ENCODE results near the gene SOCS3.

Gene SOCS3

GRCh38 chr17:78368348-78368747 lies 8.5 kb upstream of the SOCS3 start:
- no peak for TF ChIP-seq GATA3 (IDR thresholded peaks at IDR 0.05; ENCODE audit: low read depth, low read length)
- TF ChIP-seq GATA2 (IDR thresholded peaks at IDR 0.05; ENCODE audit: low read depth, low read length), result no peak

GRCh38 chr17:78367193-78367592 lies 7.3 kb upstream of the SOCS3 start:
- TF ChIP-seq GATA3 (IDR thresholded peaks at IDR 0.05; ENCODE audit: low read depth, low read length) (no peak), GATA2 (IDR thresholded peaks at IDR 0.05; ENCODE audit: low read depth, low read length) (no peak)

- no peak for TF ChIP-seq GATA2 (IDR thresholded peaks at IDR 0.05; ENCODE audit: low read depth, low read length)
- TF ChIP-seq GATA3 (IDR thresholded peaks at IDR 0.05; ENCODE audit: low read depth, low read length), result no peak
Measured at GRCh38 chr17:78366109-78366848, 6.4 kb upstream of the SOCS3 start.

GRCh38 chr17:78365561-78366108 lies 5.8 kb upstream of the SOCS3 start:
- TF ChIP-seq GATA3 (IDR thresholded peaks at IDR 0.05; ENCODE audit: low read depth, low read length) (no peak), GATA2 (IDR thresholded peaks at IDR 0.05; ENCODE audit: low read depth, low read length) (no peak)

- TF ChIP-seq GATA3 (IDR thresholded peaks at IDR 0.05; ENCODE audit: low read depth, low read length) (no peak), GATA2 (IDR thresholded peaks at IDR 0.05; ENCODE audit: low read depth, low read length) (no peak)
Measured at GRCh38 chr17:78364436-78365281, 4.8 kb upstream of the SOCS3 start.

- TF ChIP-seq GATA3 (IDR thresholded peaks at IDR 0.05; ENCODE audit: low read depth, low read length) (no peak), GATA2 (IDR thresholded peaks at IDR 0.05; ENCODE audit: low read depth, low read length) (no peak)
Measured at GRCh38 chr17:78362671-78363070, 2.8 kb upstream of the SOCS3 start.

GRCh38 chr17:78362232-78362631 lies 2.4 kb upstream of the SOCS3 start:
- no peak for TF ChIP-seq GATA2 (IDR thresholded peaks at IDR 0.05; ENCODE audit: low read depth, low read length)
- TF ChIP-seq GATA3 (IDR thresholded peaks at IDR 0.05; ENCODE audit: low read depth, low read length), result no peak

GRCh38 chr17:78361225-78361701 lies 1.4 kb upstream of the SOCS3 start:
- TF ChIP-seq GATA3 (IDR thresholded peaks at IDR 0.05; ENCODE audit: low read depth, low read length), result no peak
- TF ChIP-seq GATA2 (IDR thresholded peaks at IDR 0.05; ENCODE audit: low read depth, low read length), result no peak

- TF ChIP-seq GATA2 (IDR thresholded peaks at IDR 0.05; ENCODE audit: low read depth, low read length) (no peak), GATA3 (IDR thresholded peaks at IDR 0.05; ENCODE audit: low read depth, low read length) (no peak)
Measured at GRCh38 chr17:78360371-78361224, 721 bp upstream of the SOCS3 start.

- TF ChIP-seq GATA2 (IDR thresholded peaks at IDR 0.05; ENCODE audit: low read depth, low read length), result no peak
- no peak for TF ChIP-seq GATA3 (IDR thresholded peaks at IDR 0.05; ENCODE audit: low read depth, low read length)
Measured at GRCh38 chr17:78359321-78359996, 418 bp downstream of the SOCS3 start.

- TF ChIP-seq GATA3 (IDR thresholded peaks at IDR 0.05; ENCODE audit: low read depth, low read length) (no peak), GATA2 (IDR thresholded peaks at IDR 0.05; ENCODE audit: low read depth, low read length) (no peak)
Measured at GRCh38 chr17:78358538-78359320, 1.1 kb downstream of the SOCS3 start.

Data from SH-SY5Y (cell line).